Ascending aorta (tissue), 2 donors: ENCODE data around the gene WSCD2. TPM values are rescaled to one million over a fixed set of nuclear protein-coding genes. Genes with fewer than 3 reads are reported as not detected.

Experiments used
- DNase-seq, 2 donors: peaks; one replicate each; pipeline ENCODE4 v3.0.0-alpha.2; 2019; ENCODE audit warnings: low spot score in 2 of 2
- H3K27ac ChIP-seq, 2 donors: fragments of 200-600 bp; sonication (generic); one replicate each; pipeline ENCODE4 v1.5.1; 2016 to 2017; ENCODE audit warnings: mild to moderate bottlenecking in 1 of 2
- H3K27me3 ChIP-seq: fragments of 200-600 bp; sonication (generic); one replicate; pipeline ENCODE4 v1.5.1; 2017
- H3K36me3 ChIP-seq, 2 donors: fragments of 200-600 bp; sonication (generic); one replicate each; pipeline ENCODE4 v1.5.1; 2016
- H3K4me1 ChIP-seq, 2 donors: fragments of 200-600 bp; sonication (generic); one replicate each; pipeline ENCODE4 v1.5.1; 2016 to 2017; ENCODE audit warnings: mild to moderate bottlenecking in 1 of 2
- H3K4me3 ChIP-seq, 2 donors: fragments of 200-600 bp; sonication (generic); one replicate each; pipeline ENCODE4 v1.5.1; 2016 to 2017; ENCODE audit warnings: mild to moderate bottlenecking in 1 of 2
- H3K9me3 ChIP-seq, 2 donors: fragments of 200-600 bp; sonication (generic); one replicate each; pipeline ENCODE4 v1.5.1; 2016
- CTCF ChIP-seq, 3 experiments: fragments of 200-600 bp in 2 of 3; fragments of 450-650 bp in 1 of 3; sonication (generic) in 2 of 3; IDR thresholded peaks; one replicate each; pipeline ENCODE4 v1.5.1; 2016 to 2019; ENCODE audit warnings: antibody characterized with exemption in 3 of 3, mild to moderate bottlenecking in 1 of 3, moderate library complexity in 1 of 3
- intact Hi-C: fragments of 100-400 bp; cut with DNase I; formaldehyde crosslinking; loops from one replicate; pipeline ENCODE4 v1.15.1; 2023
- total RNA-seq: library from RNA; depleted of rRNA; stranded (reverse); fragments of >200 nt; gene quantifications from one replicate; pipeline ENCODE4 v1.1.0, GENCODE V29; 2016

The WSCD2 gene
- total RNA-seq = 3.5 TPM

DNA sequence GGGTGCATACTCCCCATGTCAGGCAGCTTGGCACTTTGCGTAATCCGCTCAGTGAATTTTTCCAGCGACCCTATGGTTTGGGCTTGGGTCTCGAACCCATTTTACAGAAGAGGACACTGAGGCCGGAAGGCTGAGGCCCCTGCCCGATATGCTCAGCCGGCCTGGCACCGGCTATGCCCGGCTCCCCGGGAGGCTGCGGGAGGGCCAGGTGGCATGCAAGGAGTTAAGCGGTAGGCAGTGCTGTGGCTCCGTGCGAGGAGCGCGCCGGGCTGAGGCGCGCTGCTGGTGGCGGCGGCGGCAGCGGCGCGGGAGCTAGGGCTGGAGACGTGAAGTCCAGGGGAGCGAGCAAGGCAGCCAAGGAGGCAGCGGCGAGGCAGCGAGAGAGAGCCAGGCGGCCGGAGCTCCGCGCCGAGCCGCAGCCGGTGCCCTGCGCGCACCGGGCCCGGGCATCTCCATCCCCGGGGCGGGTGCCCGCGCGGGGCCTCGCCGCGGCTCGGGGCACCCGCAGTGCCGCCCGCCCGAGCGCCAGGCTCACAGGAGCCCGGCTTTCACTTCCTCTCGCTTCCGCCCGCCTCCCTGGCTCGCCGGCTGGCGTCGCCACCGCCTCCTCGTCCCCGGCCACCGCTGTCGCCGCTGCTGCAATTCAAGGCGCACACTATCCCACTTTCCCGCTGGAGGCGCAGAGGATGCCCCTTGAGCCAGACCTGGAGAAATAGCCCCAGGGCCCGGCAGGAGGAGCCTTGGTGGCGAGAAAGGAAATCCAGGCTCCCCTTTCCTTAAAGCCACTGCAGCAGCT is at the start of gene WSCD2:
TSS of gene WSCD2 (plus strand) at position 272 of the 796 bp plus-strand sequence. CDS start 66,545 bp downstream, outside the sequence.
- Histone ChIP-seq H3K4me1 (peaks cover 10% of the 10 kb centered on the region in 2 donors), H3K36me3 (no peaks in the 10 kb centered on the region), H3K9me3 (no peaks in the 10 kb centered on the region), H3K27ac (peak within 1 kb of the TSS; percentile 81), H3K4me3 (peak within 1 kb of the TSS; percentile 56 to 82), H3K27me3 (no peaks in the 10 kb centered on the region)
- peak; percentile 12 to 80 for DNase-seq
- peak in 2 of 3 experiments; percentile 49 to 50 for TF ChIP-seq CTCF (IDR thresholded peaks at IDR 0.05)
- intact Hi-C loops = loop anchor here (1.0 to 10.0 kb wide), 2 partner anchors 16 to 206 kb away; partner anchors contain the start of gene CMKLR1

DNA sequence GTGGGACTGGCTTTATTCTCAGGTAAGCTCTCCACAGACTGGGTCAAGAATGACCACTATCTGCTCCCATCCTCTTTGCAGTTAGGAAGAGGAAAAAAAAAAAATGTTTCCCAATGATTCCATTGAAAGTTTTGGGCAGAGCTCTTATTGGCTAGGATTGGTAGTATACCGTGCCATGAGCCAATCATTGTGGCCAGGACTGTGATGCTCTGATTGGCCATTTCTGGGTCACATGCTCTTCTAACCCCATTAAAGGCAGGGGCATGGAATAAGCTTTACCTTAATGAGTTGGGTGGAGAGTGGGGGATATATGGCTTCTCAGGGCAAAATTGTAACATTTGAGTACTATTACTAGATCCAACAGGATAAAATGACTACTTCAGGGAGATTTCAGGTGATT is 49.4 kb upstream of the WSCD2 start:
- H3K4me1 ChIP-seq = no peaks in the 10 kb centered on the region
- intact Hi-C loops = no loop called here
- no peaks in the 10 kb centered on the region for H3K9me3 ChIP-seq
- no peaks in the 10 kb centered on the region for H3K36me3 ChIP-seq
- no peak for TF ChIP-seq CTCF (IDR thresholded peaks at IDR 0.05)
- DNase-seq = no peak
- no peaks in the 10 kb centered on the region for H3K27me3 ChIP-seq
- H3K4me3 ChIP-seq = no peak overlapping the region
- H3K27ac ChIP-seq = no peak overlapping the region

GRCh38 chr12:108080363-108080762 is 48.7 kb upstream of the WSCD2 start:
- no peak for DNase-seq
- Histone ChIP-seq H3K4me1 (no peaks in the 10 kb centered on the region), H3K27ac (no peak overlapping the region), H3K27me3 (no peaks in the 10 kb centered on the region), H3K36me3 (no peaks in the 10 kb centered on the region), H3K9me3 (no peaks in the 10 kb centered on the region), H3K4me3 (no peak overlapping the region)
- no peak for TF ChIP-seq CTCF (IDR thresholded peaks at IDR 0.05)
- intact Hi-C loops = no loop called here

GRCh38 chr12:108082485-108082884 is 46.6 kb upstream of the WSCD2 start:
- no peak for TF ChIP-seq CTCF (IDR thresholded peaks at IDR 0.05)
- DNase-seq = no peak
- intact Hi-C loops = no loop called here
- H3K36me3 ChIP-seq = no peaks in the 10 kb centered on the region
- H3K27me3 ChIP-seq = no peaks in the 10 kb centered on the region
- peaks cover 0 to 8% of the 10 kb centered on the region in 2 donors for H3K9me3 ChIP-seq
- H3K4me1 ChIP-seq = no peaks in the 10 kb centered on the region
- H3K27ac ChIP-seq = no peak overlapping the region
- H3K4me3 ChIP-seq = no peak overlapping the region

- H3K9me3 ChIP-seq = peaks cover 0 to 29% of the 10 kb centered on the region in 2 donors
- intact Hi-C loops = no loop called here
- no peak for DNase-seq
- no peak overlapping the region for H3K27ac ChIP-seq
- no peaks in the 10 kb centered on the region for H3K4me1 ChIP-seq
- no peak overlapping the region for H3K4me3 ChIP-seq
- no peak for TF ChIP-seq CTCF (IDR thresholded peaks at IDR 0.05)
- no peaks in the 10 kb centered on the region for H3K27me3 ChIP-seq
- no peaks in the 10 kb centered on the region for H3K36me3 ChIP-seq
These were observed 41.2 kb upstream of the WSCD2 start for GRCh38 chr12:108087900-108088299.
